AML-193 (cell line): ENCODE results near the gene UBR2.
"Not testable (repeated sequence)": the region's sequence is repeated elsewhere in the genome, so short reads cannot be mapped to it uniquely, and the experiment has no call there.

Source experiments
- DNase-seq, 2 experiments: peaks; one replicate each; lab custom pipeline; 2025; lab: John Stamatoyannopoulos, UW

Gene UBR2

GRCh38 chr6:42726485-42727086 is 162.8 kb downstream of the UBR2 start:
- peak; percentile 91 to 93 for DNase-seq

- DNase-seq, result no peak
Observed at GRCh38 chr6:42727087-42727611, 163.3 kb downstream of the UBR2 start.

- no peak for DNase-seq
Observed at GRCh38 chr6:42727627-42728026, 163.8 kb downstream of the UBR2 start.

- DNase-seq, result no peak
Observed at GRCh38 chr6:42729731-42730130, 165.9 kb downstream of the UBR2 start.

GRCh38 chr6:42733867-42734481 is 170.1 kb downstream of the UBR2 start:
- DNase-seq, result not testable (repeated sequence)

- no peak for DNase-seq
Observed at GRCh38 chr6:42735976-42736375, 172.1 kb downstream of the UBR2 start.

GRCh38 chr6:42740725-42741124 is 176.9 kb downstream of the UBR2 start:
- no peak for DNase-seq

- peak; percentile 41 to 55 for DNase-seq
Observed at GRCh38 chr6:42742116-42742894, 178.5 kb downstream of the UBR2 start.
